H4 (cell line): ENCODE results near the gene ENTPD8. TPM values are rescaled to one million over a fixed set of nuclear protein-coding genes. Genes with fewer than 3 reads are reported as not detected.

ENCODE experiments used
- DNase-seq: peaks from one replicate; pipeline ENCODE4 v3.0.0-alpha.2; 2015; ENCODE audit warnings: low spot score
- total RNA-seq: library from RNA; depleted of rRNA; stranded (reverse); fragments of >200 nt; shearing (Covaris generic); gene quantifications from 2 replicates; pipeline ENCODE4 v1.2.3, GENCODE V29; 2014

Gene ENTPD8
- total RNA-seq, 1 experiment from 2014 or later = 0.08 TPM

GRCh38 chr9:137447722-137448601 is 6.8 kb upstream of the ENTPD8 start:
- no peak for DNase-seq

- DNase-seq = no peak
These were observed 5.8 kb upstream of the ENTPD8 start for GRCh38 chr9:137446851-137447471.

GRCh38 chr9:137445930-137446431 is 4.8 kb upstream of the ENTPD8 start:
- DNase-seq = no peak

GRCh38 chr9:137445275-137445807 is 4.2 kb upstream of the ENTPD8 start:
- peak; percentile 52 for DNase-seq

GRCh38 chr9:137444106-137444790 is 3.1 kb upstream of the ENTPD8 start:
- DNase-seq = no peak

- no peak for DNase-seq
These were observed 771 bp upstream of the ENTPD8 start for GRCh38 chr9:137441935-137442321.

- DNase-seq = no peak
These were observed 1.9 kb downstream of the ENTPD8 start for GRCh38 chr9:137439158-137439714.

GRCh38 chr9:137438591-137439157 is 2.5 kb downstream of the ENTPD8 start:
- DNase-seq = no peak

GRCh38 chr9:137437691-137438590 is 3.2 kb downstream of the ENTPD8 start:
- DNase-seq = no peak

- no peak for DNase-seq
These were observed 4.2 kb downstream of the ENTPD8 start for GRCh38 chr9:137436761-137437600.

- peak; percentile 90 for DNase-seq
These were observed 5.0 kb downstream of the ENTPD8 start for GRCh38 chr9:137435980-137436760.

- DNase-seq = no peak
These were observed 5.7 kb downstream of the ENTPD8 start for GRCh38 chr9:137435381-137435891.

GRCh38 chr9:137434498-137435380 is 6.4 kb downstream of the ENTPD8 start:
- DNase-seq = no peak

GRCh38 chr9:137433916-137434431 is 7.2 kb downstream of the ENTPD8 start:
- DNase-seq = no peak

- no peak for DNase-seq
These were observed 7.7 kb downstream of the ENTPD8 start for GRCh38 chr9:137433349-137433915.

GRCh38 chr9:137432687-137433348 is 8.3 kb downstream of the ENTPD8 start:
- DNase-seq = no peak
